Activated T-helper 1 cell treated with anti-CD3 and anti-CD28 coated beads, Interleukin-12 subunit alpha, Interleukin-12 subunit beta, Interleukin-2, Interleukin-4 antibody, amounts not matched to agents 30 ng/mL and 10 ng/mL and 1 ng/mL, durations not matched to agents 14 hours and 24 hours and 36 hours (primary cell): ENCODE data around the gene MTMR2. TPM values are rescaled to one million over a fixed set of nuclear protein-coding genes. Genes with fewer than 3 reads are reported as not detected.

Source experiments
- DNase-seq: peaks from one replicate; pipeline ENCODE4 v3.0.0; 2021; ENCODE audit warnings: low spot score
- H3K27ac Mint-ChIP-seq: one replicate; pipeline ENCODE4 v1.8.0; 2021; ENCODE audit warnings: mild to moderate bottlenecking, mixed read lengths
- H3K27me3 Mint-ChIP-seq: one replicate; pipeline ENCODE4 v1.8.0; 2022; ENCODE audit warnings: mild to moderate bottlenecking, moderate library complexity, mixed read lengths; ENCODE audit not compliant: insufficient read depth
- H3K36me3 Mint-ChIP-seq: one replicate; pipeline ENCODE4 v1.8.0; 2021; ENCODE audit warnings: low read depth, mixed read lengths
- H3K4me1 Mint-ChIP-seq: one replicate; pipeline ENCODE4 v1.8.0; 2021; ENCODE audit warnings: low read depth, mixed read lengths
- H3K4me3 Mint-ChIP-seq: one replicate; pipeline ENCODE4 v1.8.0; 2021; ENCODE audit warnings: mild to moderate bottlenecking, moderate library complexity, mixed read lengths
- H3K9me3 Mint-ChIP-seq: one replicate; pipeline ENCODE4 v1.8.0; 2021; ENCODE audit warnings: mixed read lengths
- intact Hi-C: fragments of 100-400 bp; cut with micrococcal nuclease; formaldehyde crosslinking; loops from one replicate; pipeline ENCODE4 v1.15.1; 2024
- total RNA-seq: library from RNA; stranded (reverse); gene quantifications from 2 replicates; pipeline ENCODE4 v1.2.3, GENCODE V29; 2022

Gene MTMR2
- total RNA-seq, 1 donor from 2014 or later: 41.3 TPM

DNA sequence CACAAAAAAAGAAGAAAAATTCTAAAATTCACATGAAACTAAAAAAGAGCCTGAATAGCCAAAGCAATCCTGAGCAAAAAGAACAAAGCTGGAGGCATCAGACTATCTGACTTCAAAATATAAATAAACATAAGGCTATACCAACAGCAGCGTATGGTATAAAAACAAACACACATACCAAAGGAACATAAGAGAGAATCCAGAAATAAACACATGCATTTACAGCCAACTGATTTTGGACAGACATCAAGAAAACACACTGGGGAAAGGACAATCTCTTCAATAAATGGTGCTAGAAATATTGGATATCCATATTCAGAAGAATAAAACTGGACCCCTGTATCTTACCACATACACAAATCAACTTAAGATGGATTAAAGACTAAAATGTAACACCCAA lies 2.8 kb upstream of the MTMR2 start:
- Mint-ChIP-seq H3K27me3 (peaks cover 9% of the 10 kb centered on the region), H3K27ac (no peak overlapping the region), H3K9me3 (peaks cover 9% of the 10 kb centered on the region), H3K4me1 (peaks cover 31% of the 10 kb centered on the region), H3K4me3 (no peak overlapping the region), H3K36me3 (peaks cover 7% of the 10 kb centered on the region)
- intact Hi-C loops: loop anchor here (10.0 kb wide), 2 partner anchors 318 to 842 kb away; partner anchors contain the start of gene ENDOD1
- no peak for DNase-seq

GRCh38 chr11:95925011-95925410 lies 1.1 kb upstream of the MTMR2 start:
- H3K4me3 Mint-ChIP-seq: peak overlapping the region; percentile 63
- no peaks in the 10 kb centered on the region for H3K9me3 Mint-ChIP-seq
- no peak for DNase-seq
- peaks cover 31% of the 10 kb centered on the region for H3K4me1 Mint-ChIP-seq
- H3K27ac Mint-ChIP-seq: peak overlapping the region; percentile 13
- H3K36me3 Mint-ChIP-seq: peaks cover 7% of the 10 kb centered on the region
- H3K27me3 Mint-ChIP-seq: peaks cover 3% of the 10 kb centered on the region
- intact Hi-C loops: loop anchor here (2.0 to 10.0 kb wide), 4 partner anchors 320 to 840 kb away; partner anchors contain the start of genes ENDOD1, JRKL and MAML2

- H3K9me3 Mint-ChIP-seq: no peaks in the 10 kb centered on the region
- H3K27ac Mint-ChIP-seq: peak overlapping the region; percentile 86
- no peak for DNase-seq
- intact Hi-C loops: loop anchor here (2.0 to 10.0 kb wide), 6 partner anchors 47 to 840 kb away; partner anchors contain the start of genes ENDOD1, JRKL and MAML2
- peaks cover 7% of the 10 kb centered on the region for H3K36me3 Mint-ChIP-seq
- H3K4me3 Mint-ChIP-seq: peak overlapping the region; percentile 100
- H3K4me1 Mint-ChIP-seq: peaks cover 31% of the 10 kb centered on the region
- H3K27me3 Mint-ChIP-seq: peaks cover 3% of the 10 kb centered on the region
Measured at GRCh38 chr11:95924414-95924760, 480 bp upstream of the MTMR2 start.

GRCh38 chr11:95923439-95923727 lies 524 bp downstream of the MTMR2 start:
- Mint-ChIP-seq H3K4me3 (peak overlapping the region; percentile 100), H3K27ac (peak overlapping the region; percentile 86), H3K4me1 (peaks cover 31% of the 10 kb centered on the region), H3K27me3 (peaks cover 3% of the 10 kb centered on the region), H3K36me3 (peaks cover 7% of the 10 kb centered on the region), H3K9me3 (no peaks in the 10 kb centered on the region)
- no peak for DNase-seq
- intact Hi-C loops: loop anchor here (1.0 to 10.0 kb wide), 5 partner anchors 46 to 839 kb away; partner anchors contain the start of genes CEP57 and ENDOD1

DNA sequence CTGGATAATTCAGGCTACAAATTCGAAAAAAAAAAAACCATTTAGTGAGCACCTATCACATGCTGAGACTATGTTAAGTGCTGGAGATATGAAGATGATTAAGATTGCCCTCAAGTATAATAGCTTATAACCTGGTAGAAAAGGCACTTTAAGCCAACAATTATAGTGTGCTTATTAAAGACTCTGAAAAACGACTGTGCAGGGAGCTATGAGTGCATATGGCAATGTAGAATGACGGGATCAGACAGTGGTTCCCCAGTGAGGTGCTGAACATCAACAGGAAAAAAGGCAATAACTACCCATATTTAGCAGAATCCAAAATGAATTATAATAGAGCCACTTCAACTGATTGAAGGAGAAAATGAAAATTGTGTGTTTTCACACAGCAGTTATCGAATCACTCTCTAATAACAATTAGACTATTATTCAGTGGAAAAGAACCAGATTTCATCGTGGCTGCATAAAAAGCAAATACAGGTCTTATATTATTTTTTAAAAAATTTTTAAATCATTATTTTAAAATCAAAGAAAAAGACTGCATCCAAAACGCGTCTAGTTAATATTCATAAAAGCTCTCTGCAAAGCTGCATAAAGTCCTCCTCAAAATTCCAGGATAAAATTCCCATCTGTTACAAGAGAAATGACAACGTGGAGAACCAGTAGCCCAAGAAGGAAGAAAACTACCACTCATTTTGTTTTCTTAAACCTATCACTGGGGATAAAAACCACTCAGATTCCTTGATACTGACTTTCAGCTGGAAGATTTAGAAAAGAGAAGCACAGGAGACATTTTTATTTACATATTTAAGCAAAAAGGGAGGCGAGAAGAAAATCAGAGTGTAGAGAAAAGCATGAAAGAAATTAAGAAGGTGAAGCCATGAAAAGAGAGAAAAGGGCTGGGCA lies 1.1 kb downstream of the MTMR2 start:
- Mint-ChIP-seq H3K36me3 (peaks cover 7% of the 10 kb centered on the region), H3K27me3 (peaks cover 3% of the 10 kb centered on the region), H3K4me1 (peaks cover 31% of the 10 kb centered on the region), H3K9me3 (no peaks in the 10 kb centered on the region), H3K4me3 (peak overlapping the region; percentile 100), H3K27ac (peak overlapping the region; percentile 86)
- intact Hi-C loops: loop anchor here (1.0 to 10.0 kb wide), 5 partner anchors 45 to 838 kb away; partner anchors contain the start of genes CEP57 and ENDOD1
- no peak for DNase-seq

- Mint-ChIP-seq H3K27ac (no peak overlapping the region), H3K27me3 (peaks cover 3% of the 10 kb centered on the region), H3K9me3 (no peaks in the 10 kb centered on the region), H3K4me1 (peaks cover 31% of the 10 kb centered on the region), H3K36me3 (peaks cover 7% of the 10 kb centered on the region), H3K4me3 (peak overlapping the region; percentile 67)
- intact Hi-C loops: loop anchor here (5.0 to 10.0 kb wide), 4 partner anchors 45 to 837 kb away; partner anchors contain the start of gene ENDOD1
- no peak for DNase-seq
Measured at GRCh38 chr11:95922099-95922498, 1.8 kb downstream of the MTMR2 start.

DNA sequence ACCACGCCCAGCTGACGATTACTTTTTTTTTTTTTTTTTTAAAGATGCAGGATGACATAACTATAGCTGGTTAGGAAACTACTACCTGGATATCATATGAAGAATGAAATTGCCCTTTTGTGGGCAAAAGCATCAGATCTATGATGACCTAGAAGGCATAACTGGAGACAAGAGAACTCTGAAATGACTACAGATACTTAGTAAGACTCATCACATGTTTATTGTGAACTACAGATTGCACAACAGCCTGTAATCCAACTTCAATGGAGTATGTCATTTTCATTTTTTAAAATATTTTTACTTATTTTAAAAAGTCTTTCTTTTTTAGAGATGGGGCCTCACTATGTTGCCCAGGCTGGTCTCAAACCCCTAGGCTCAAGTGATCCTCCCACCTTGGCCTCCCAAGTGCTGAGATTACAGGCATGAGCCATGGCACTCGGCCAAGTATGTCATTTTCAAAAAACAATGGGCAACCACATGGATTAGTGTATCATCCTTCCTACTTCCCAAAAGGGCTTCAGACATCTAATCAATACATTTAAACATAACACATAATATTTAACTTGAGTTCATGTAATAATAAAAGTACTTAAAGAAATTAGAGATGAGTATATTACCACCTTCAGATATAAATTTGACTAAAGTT lies 3.3 kb downstream of the MTMR2 start:
- Mint-ChIP-seq H3K27me3 (no peaks in the 10 kb centered on the region), H3K27ac (no peak overlapping the region)
- intact Hi-C loops: loop anchor here (5.0 to 10.0 kb wide), 4 partner anchors 43 to 836 kb away; partner anchors contain the start of gene ENDOD1

GRCh38 chr11:95919514-95919913 lies 4.4 kb downstream of the MTMR2 start:
- Mint-ChIP-seq H3K27me3 (no peaks in the 10 kb centered on the region), H3K4me1 (peaks cover 29% of the 10 kb centered on the region), H3K27ac (no peak overlapping the region), H3K9me3 (no peaks in the 10 kb centered on the region), H3K36me3 (peaks cover 7% of the 10 kb centered on the region), H3K4me3 (no peak overlapping the region)
- no peak for DNase-seq
- intact Hi-C loops: no loop called here

More for the DNA sequence above, 3.3 kb downstream of the MTMR2 start:
- H3K36me3 Mint-ChIP-seq: peaks cover 7% of the 10 kb centered on the region
- H3K4me1 Mint-ChIP-seq: peaks cover 37% of the 10 kb centered on the region
- H3K4me3 Mint-ChIP-seq: no peak overlapping the region
- H3K9me3 Mint-ChIP-seq: no peaks in the 10 kb centered on the region
- no peak for DNase-seq

GRCh38 chr11:95918720-95919119 lies 5.2 kb downstream of the MTMR2 start:
- no peak for DNase-seq
- Mint-ChIP-seq H3K36me3 (peaks cover 8% of the 10 kb centered on the region), H3K9me3 (no peaks in the 10 kb centered on the region), H3K4me1 (peaks cover 26% of the 10 kb centered on the region), H3K27ac (no peak overlapping the region), H3K4me3 (no peak overlapping the region), H3K27me3 (no peaks in the 10 kb centered on the region)
- intact Hi-C loops: no loop called here

GRCh38 chr11:95918056-95918455 lies 5.9 kb downstream of the MTMR2 start:
- no peak overlapping the region for H3K27ac Mint-ChIP-seq
- H3K4me3 Mint-ChIP-seq: no peak overlapping the region
- H3K36me3 Mint-ChIP-seq: peaks cover 5% of the 10 kb centered on the region
- H3K4me1 Mint-ChIP-seq: peaks cover 21% of the 10 kb centered on the region
- H3K9me3 Mint-ChIP-seq: no peaks in the 10 kb centered on the region
- H3K27me3 Mint-ChIP-seq: no peaks in the 10 kb centered on the region
- intact Hi-C loops: no loop called here
- DNase-seq: no peak

GRCh38 chr11:95917193-95918036 lies 6.5 kb downstream of the MTMR2 start:
- intact Hi-C loops: no loop called here
- DNase-seq: no peak
- Mint-ChIP-seq H3K27ac (no peak overlapping the region), H3K27me3 (no peaks in the 10 kb centered on the region), H3K4me1 (peaks cover 15% of the 10 kb centered on the region), H3K36me3 (peaks cover 5% of the 10 kb centered on the region), H3K4me3 (no peak overlapping the region), H3K9me3 (no peaks in the 10 kb centered on the region)

- intact Hi-C loops: no loop called here
- Mint-ChIP-seq H3K4me1 (peaks cover 10% of the 10 kb centered on the region), H3K4me3 (no peak overlapping the region), H3K27ac (no peak overlapping the region), H3K36me3 (peaks cover 6% of the 10 kb centered on the region), H3K9me3 (no peaks in the 10 kb centered on the region), H3K27me3 (no peaks in the 10 kb centered on the region)
- DNase-seq: no peak
Measured at GRCh38 chr11:95916049-95916448, 7.9 kb downstream of the MTMR2 start.
